ENCODE data around the gene TMEM271.

DNA sequence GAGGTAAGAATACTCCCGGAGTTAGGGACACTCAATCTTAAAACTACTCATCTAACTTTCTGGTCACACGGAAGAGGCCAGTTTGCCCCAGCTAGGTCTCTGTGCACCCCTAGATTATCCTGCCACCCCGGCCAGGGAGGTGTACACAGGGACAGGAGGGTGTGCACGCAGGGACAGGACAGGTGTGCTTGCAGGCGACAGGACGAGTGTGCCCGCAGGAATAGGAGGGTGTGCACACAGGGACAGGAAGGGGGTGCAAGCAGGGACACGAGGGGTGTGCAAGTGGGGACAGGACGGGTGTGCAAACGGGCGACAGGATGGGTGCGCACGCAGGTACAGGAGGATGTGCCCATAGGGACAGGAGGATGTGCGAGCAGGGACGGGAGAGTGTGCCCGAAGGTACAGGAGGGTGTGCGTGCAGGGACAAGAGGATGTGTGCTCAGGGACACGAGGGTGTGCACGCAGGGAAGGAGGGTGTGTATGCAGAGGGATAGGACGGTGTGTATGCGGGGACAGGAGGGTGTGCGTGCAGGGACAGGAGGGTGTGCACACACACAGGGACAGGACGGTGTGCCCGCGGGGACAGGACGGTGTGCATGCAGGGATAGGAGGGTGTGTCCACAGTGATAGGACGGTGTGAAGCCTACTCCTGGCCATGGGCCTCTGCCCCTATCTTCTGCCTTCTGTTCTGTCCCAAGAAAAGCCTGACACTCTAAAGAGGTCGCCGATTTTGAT is 4.1 kb downstream of the TMEM271 start:
- TF ChIP-seq POLR2A (IDR thresholded peaks at IDR 0.05; ENCODE audit: extremely low read depth, insufficient read length), result no peak
- no peak for TF ChIP-seq MAX (IDR thresholded peaks at IDR 0.05; ENCODE audit: low read depth, low read length)

Measured in NB4 (cell line).